CD4-positive, alpha-beta T cell treated with Interleukin-12 subunit alpha and Interleukin-12 subunit beta, for 1 hour (primary cell): ENCODE measurements around the gene GATAD2B.
"Not testable (repeated sequence)": the region's sequence is repeated elsewhere in the genome, so short reads cannot be mapped to it uniquely, and the experiment has no call there.

ENCODE experiments used
- DNase-seq: peaks from one replicate; pipeline ENCODE4 v3.0.0-alpha.2; 2020

Gene GATAD2B

DNA sequence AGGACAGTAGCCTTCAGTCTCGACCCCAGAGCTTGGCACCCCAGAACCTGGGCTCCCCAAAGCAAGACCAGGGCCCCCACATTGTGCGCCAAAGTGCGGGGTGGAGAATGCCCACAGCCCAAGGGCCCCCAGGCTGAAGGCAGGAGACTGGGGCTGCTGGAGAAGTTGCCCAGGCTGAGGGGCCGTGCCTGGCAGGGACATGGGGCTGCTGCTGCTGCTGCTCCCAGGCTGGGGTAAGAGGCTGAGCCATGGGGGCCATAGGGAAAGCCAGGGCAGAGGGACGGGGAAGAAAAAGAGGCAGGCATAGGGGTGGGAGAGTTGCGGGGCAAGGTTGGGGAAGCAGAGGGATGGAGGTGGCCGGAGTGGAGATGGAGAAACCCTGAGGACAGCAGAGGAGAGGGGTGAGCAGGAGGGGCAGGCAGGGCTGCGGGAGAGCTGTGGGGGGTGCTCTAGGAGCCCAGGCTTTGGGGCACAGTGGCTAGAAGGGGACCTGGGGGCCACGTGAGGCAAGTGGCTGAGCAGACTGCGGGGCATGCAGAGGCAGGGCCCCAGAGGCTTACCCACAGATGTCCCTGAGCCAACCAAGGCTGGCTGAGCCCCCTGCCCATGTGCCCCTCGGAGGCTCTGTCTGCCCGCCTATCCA, 128.7 kb downstream of the GATAD2B start:
- DNase-seq = no peak

DNA sequence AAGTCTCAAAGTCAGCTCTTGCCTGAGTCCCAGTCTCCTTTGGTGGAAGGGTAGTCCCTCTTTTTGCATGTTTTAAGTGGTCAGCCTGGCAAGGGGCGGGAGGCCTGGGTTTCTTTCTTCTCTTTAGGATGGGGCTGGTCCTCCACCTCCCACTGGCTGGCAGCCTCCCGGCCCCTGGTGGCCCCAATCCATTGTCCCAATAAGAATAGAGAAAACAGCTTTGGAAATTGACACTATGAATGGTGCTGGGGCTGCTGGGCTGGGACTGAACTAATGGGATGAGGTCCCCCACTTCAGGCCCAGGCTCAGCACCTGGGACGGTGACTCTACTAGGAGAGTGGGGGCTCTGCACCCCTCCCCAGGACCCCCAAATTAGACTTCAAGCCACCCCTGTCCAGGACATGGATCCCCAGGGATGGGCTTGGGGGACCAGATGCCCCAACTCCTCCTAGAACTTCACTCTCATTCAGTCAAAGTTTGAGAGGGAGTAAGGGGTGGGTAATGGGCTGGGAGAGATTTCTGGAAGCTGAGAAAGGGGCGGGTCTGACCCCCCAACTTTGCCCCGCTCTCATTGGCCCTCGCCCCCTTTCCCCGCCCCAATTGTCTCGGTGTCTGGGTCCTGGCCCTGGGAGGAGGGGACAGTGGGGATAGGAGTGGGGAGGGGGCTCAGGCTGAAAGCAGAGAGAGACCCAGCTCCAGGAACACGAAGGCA, 129.4 kb downstream of the GATAD2B start:
- no peak for DNase-seq

GRCh38 chr1:153792631-153793041, 130.1 kb downstream of the GATAD2B start:
- no peak for DNase-seq

GRCh38 chr1:153791648-153792253, 131.0 kb downstream of the GATAD2B start:
- DNase-seq = no peak

DNA sequence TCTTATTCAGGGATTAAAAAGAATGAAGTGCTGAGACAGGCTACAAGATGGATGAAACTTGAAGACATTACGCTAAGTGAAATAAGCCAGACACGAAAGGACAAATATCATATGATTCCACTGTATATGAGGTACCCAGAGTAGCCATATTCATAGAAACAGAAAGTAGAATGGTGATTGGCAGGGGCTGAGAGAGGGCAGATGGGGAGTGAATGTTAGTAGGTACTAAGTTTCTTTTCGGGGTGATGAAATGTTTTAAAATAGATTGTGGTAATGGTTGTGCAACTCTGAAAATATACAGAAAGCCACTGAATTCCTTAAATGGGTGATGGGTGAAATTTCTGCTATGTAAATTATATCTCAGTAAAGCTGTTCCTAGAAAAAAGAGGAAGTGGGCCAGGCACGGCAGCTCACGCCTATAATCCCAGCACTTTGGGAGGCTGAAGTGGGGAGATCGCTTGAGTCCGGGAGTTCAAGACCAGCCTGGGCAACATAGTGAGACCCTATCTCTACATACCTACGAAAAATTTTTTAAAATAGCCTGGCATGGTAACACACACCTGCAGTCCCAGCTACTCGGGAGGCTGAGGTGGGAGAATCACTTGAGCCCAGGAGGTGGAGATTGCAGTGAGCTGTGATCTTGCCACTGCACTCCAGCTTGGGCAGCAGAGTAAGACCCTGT, 131.7 kb downstream of the GATAD2B start:
- peak; percentile 32 for DNase-seq

- DNase-seq = no peak
Observed at GRCh38 chr1:153790313-153790965, 132.3 kb downstream of the GATAD2B start.

- DNase-seq = no peak
Observed at GRCh38 chr1:153789478-153790034, 133.2 kb downstream of the GATAD2B start.

DNA sequence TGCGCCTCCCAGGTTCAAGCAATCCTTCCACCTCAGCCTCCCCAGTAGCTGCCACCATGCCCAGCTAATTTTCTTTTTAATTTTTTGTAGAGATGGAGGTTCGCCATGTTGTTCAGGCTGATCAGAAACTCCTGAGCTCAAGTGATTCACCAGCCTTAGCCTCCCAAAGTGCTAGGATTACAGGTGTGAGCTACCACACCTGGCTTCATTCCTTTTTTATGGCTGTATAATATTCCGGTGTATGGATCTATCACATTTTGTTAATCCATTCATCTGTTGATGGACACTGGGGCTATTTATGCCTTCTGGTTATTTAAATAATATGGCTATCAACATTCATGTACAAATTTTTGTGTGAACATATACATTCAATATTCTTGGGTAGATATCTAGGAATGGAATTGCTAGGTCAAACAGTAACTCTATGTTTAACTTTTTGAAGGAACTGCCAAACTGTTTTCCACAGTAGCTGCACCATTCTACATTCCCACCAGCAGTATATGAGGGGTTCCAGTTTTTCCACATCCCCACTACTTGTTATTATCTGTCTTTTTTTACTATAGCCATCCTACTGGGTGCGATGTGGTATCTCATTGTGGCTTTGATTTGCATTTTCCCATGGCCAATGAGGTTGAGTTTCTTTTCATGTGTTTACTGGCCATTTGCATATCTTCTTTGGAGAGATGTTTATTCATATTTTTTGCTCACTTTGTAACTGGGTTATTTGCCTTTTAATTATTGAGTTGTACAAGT, 136.6 kb downstream of the GATAD2B start:
- DNase-seq = no peak

- peak; percentile 92 for DNase-seq
Observed at GRCh38 chr1:153783233-153784190, 139.3 kb downstream of the GATAD2B start.

DNA sequence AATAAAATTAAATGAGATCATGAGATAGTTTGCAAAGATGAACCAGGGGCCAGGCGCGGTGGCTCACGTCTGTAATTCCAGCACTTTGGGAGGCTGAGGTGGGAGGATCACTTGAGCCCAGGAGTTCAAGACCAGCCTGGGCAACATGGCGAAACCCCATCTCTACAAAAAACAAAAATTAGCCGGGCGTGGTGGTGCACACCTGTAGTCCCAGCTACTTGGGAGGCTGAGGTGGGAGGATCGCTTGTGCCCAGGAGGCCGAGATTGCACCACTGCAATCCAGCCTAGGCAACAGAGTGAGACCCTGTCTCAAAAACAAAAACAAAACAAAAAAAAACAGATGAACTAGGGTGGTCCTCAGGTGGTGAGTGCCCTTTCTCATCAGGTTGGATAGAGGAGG, 140.1 kb downstream of the GATAD2B start:
- DNase-seq = not testable (repeated sequence)

DNA sequence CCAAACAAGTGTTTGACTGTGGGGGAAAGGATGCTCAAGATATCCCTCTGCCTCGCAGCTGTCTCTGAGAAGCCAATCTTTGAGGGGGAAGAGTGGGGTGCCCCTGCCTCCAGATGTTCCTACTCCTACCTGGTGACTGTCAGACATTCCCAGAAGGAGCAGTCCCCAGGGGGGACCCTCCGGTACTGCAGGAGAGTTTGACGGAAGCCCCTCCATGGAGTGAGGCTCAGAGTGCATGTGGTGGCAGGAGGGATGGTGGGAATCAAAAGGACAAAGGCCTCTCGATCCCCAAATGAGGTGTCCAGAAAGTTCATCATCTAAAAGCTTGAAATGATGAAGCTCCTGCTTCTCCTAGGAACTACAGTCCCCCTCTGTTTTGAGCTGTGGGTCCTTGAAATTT, 142.2 kb downstream of the GATAD2B start:
- DNase-seq = no peak

- no peak for DNase-seq
Observed at GRCh38 chr1:153779781-153780541, 142.8 kb downstream of the GATAD2B start.

- DNase-seq = no peak
Observed at GRCh38 chr1:153778824-153779519, 143.8 kb downstream of the GATAD2B start.

DNA sequence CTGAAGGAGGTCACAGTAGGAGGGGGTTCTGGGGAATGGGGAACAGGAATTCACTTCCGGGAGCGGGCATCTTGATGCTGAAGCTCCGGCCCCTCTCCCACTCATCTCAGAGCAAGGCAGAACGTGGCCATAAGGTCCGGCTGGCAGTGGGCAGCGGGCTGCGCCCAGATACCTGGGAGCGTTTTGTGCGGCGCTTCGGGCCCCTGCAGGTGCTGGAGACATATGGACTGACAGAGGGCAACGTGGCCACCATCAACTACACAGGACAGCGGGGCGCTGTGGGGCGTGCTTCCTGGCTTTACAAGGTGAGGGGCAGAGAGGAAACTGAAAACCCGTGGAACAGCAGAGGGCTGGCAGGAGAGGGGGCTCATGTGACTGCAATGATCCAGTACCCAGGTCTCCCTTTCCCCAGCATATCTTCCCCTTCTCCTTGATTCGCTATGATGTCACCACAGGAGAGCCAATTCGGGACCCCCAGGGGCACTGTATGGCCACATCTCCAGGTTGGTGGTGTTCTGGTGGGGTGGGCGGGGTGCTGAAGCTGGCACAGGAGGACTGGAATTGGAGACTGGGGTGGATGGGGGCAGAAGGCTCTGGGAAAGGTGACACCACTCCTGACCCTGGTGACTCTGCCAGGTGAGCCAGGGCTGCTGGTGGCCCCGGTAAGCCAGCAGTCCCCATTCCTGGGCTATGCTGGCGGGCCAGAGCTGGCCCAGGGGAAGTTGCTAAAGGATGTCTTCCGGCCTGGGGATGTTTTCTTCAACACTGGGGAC, 144.5 kb downstream of the GATAD2B start:
- DNase-seq = no peak

GRCh38 chr1:153777648-153778047, 145.1 kb downstream of the GATAD2B start:
- no peak for DNase-seq

- DNase-seq = no peak
Observed at GRCh38 chr1:153776845-153777370, 145.9 kb downstream of the GATAD2B start.

GRCh38 chr1:153776352-153776751, 146.4 kb downstream of the GATAD2B start:
- DNase-seq = no peak
